ENCODE results near the gene SHROOM1.
A peak's percentile ranks its signal among the peaks of the same experiment; 100 is the strongest.

GRCh38 chr5:132865668-132866341 lies 35.4 kb upstream of the SHROOM1 start:
- TF ChIP-seq FOXM1 (IDR thresholded peaks at IDR 0.05; ENCODE audit: low read depth), result no peak
- no peak for TF ChIP-seq FOXM1 (CRISPR knock-in tag; IDR thresholded peaks at IDR 0.05; ENCODE audit: low read depth)
- TF ChIP-seq, protein P1, sequence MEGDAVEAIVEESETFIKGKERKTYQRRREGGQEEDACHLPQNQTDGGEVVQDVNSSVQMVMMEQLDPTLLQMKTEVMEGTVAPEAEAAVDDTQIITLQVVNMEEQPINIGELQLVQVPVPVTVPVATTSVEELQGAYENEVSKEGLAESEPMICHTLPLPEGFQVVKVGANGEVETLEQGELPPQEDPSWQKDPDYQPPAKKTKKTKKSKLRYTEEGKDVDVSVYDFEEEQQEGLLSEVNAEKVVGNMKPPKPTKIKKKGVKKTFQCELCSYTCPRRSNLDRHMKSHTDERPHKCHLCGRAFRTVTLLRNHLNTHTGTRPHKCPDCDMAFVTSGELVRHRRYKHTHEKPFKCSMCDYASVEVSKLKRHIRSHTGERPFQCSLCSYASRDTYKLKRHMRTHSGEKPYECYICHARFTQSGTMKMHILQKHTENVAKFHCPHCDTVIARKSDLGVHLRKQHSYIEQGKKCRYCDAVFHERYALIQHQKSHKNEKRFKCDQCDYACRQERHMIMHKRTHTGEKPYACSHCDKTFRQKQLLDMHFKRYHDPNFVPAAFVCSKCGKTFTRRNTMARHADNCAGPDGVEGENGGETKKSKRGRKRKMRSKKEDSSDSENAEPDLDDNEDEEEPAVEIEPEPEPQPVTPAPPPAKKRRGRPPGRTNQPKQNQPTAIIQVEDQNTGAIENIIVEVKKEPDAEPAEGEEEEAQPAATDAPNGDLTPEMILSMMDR (IDR thresholded peaks at IDR 0.05 in 2 of 3, conservative IDR thresholded peaks at IDR 0.05 in 1 of 3; ENCODE audit: insufficient read depth in 2 of 3, low read depth in 1 of 3, low read length in 3 of 3), result no peak
- TF ChIP-seq NUFIP1 (IDR thresholded peaks at IDR 0.05; ENCODE audit: partially characterized antibody), result no peak
- no peak for TF ChIP-seq MAFF (IDR thresholded peaks at IDR 0.05; ENCODE audit: low read length)
- peak; percentile 92 for TF ChIP-seq CAMTA2 (CRISPR knock-in tag; conservative IDR thresholded peaks at IDR 0.05)
- no peak for TF ChIP-seq GTF2E2 (tag; IDR thresholded peaks at IDR 0.05)
- no peak for TF ChIP-seq TFAM (CRISPR knock-in tag; conservative IDR thresholded peaks at IDR 0.05)
- TF ChIP-seq ZNF274 (IDR thresholded peaks at IDR 0.05; ENCODE audit: borderline replicate concordance, low read depth, low read length), result no peak
- no peak for TF ChIP-seq ZC3H11A (IDR thresholded peaks at IDR 0.05; ENCODE audit: low read depth, low read length)

All from K562 (cell line).